Panc1 (cell line): ENCODE results near the gene APP.

Experiments
- POLR2AphosphoS5 ChIP-seq: IDR thresholded peaks from 2 replicates; pipeline ENCODE4 v1.6.1; 2012; ENCODE audit warnings: mild to moderate bottlenecking, low read depth, low read length, moderate library complexity
- TF ChIP-seq, protein P1 (sequence below): fragments of 450-650 bp; IDR thresholded peaks from 2 replicates; pipeline ENCODE4 v1.5.1; 2017; ENCODE audit warnings: mild to moderate bottlenecking
- TF ChIP-seq, protein P2 (sequence below), 2 experiments: IDR thresholded peaks; 2 replicates each; pipeline ENCODE4 v1.6.1; 2011 to 2012; ENCODE audit warnings: low read depth in 2 of 2, control low read depth in 1 of 2, low read length in 1 of 2, mild to moderate bottlenecking in 1 of 2, moderate library complexity in 1 of 2; ENCODE audit not compliant: insufficient read depth in 1 of 2

DNA sequence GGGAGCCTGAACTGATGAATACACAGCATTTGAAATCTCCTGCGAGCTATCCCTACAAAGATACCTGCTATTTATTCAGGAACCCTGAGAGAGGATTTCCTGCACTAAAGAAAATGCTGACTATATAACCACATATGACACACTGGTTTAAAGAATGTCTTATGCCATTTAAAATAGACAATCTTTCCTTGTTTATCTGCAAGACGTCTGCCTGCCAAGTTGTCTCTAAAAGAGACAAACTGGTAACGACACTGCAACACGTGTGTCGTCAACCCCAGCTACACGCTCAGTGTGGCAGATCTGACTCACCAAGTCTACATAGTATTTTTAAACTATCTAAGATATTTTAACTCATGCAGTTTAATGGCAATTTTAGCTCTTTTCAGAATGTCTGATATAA, 42.7 kb downstream of the APP start:
- TF ChIP-seq, protein P1, sequence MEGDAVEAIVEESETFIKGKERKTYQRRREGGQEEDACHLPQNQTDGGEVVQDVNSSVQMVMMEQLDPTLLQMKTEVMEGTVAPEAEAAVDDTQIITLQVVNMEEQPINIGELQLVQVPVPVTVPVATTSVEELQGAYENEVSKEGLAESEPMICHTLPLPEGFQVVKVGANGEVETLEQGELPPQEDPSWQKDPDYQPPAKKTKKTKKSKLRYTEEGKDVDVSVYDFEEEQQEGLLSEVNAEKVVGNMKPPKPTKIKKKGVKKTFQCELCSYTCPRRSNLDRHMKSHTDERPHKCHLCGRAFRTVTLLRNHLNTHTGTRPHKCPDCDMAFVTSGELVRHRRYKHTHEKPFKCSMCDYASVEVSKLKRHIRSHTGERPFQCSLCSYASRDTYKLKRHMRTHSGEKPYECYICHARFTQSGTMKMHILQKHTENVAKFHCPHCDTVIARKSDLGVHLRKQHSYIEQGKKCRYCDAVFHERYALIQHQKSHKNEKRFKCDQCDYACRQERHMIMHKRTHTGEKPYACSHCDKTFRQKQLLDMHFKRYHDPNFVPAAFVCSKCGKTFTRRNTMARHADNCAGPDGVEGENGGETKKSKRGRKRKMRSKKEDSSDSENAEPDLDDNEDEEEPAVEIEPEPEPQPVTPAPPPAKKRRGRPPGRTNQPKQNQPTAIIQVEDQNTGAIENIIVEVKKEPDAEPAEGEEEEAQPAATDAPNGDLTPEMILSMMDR: no peak
- TF ChIP-seq POLR2AphosphoS5: no peak
- TF ChIP-seq, protein P2, sequence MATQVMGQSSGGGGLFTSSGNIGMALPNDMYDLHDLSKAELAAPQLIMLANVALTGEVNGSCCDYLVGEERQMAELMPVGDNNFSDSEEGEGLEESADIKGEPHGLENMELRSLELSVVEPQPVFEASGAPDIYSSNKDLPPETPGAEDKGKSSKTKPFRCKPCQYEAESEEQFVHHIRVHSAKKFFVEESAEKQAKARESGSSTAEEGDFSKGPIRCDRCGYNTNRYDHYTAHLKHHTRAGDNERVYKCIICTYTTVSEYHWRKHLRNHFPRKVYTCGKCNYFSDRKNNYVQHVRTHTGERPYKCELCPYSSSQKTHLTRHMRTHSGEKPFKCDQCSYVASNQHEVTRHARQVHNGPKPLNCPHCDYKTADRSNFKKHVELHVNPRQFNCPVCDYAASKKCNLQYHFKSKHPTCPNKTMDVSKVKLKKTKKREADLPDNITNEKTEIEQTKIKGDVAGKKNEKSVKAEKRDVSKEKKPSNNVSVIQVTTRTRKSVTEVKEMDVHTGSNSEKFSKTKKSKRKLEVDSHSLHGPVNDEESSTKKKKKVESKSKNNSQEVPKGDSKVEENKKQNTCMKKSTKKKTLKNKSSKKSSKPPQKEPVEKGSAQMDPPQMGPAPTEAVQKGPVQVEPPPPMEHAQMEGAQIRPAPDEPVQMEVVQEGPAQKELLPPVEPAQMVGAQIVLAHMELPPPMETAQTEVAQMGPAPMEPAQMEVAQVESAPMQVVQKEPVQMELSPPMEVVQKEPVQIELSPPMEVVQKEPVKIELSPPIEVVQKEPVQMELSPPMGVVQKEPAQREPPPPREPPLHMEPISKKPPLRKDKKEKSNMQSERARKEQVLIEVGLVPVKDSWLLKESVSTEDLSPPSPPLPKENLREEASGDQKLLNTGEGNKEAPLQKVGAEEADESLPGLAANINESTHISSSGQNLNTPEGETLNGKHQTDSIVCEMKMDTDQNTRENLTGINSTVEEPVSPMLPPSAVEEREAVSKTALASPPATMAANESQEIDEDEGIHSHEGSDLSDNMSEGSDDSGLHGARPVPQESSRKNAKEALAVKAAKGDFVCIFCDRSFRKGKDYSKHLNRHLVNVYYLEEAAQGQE (IDR thresholded peaks at IDR 0.05; ENCODE audit: insufficient read depth in 1 of 2, low read depth in 2 of 2, low read length in 1 of 2): no peak
